ENCODE data around the gene LTBP1. TPM values are rescaled to one million over a fixed set of nuclear protein-coding genes. Genes with fewer than 3 reads are reported as not detected.
A peak's percentile ranks its signal among the peaks of the same experiment; 100 is the strongest.

LTBP1 gene
- total and polyA plus RNA-seq, 4 donors, result 5.8 to 57.6 (median 10.2) TPM

GRCh38 chr2:33339269-33339668 is 392.5 kb downstream of the LTBP1 start:
- DNase-seq (ENCODE audit: low spot score), result no peak
- Histone ChIP-seq H3K36me3 (ENCODE audit: control insufficient read depth in 4 of 4, insufficient read depth in 3 of 4, low read depth in 1 of 4, low read length in 3 of 4) (peaks cover 0 to 2% (median 0%) of the 10 kb centered on the region in 4 donors), H3K4me1 (ENCODE audit: control insufficient read depth in 4 of 4, insufficient read depth in 4 of 4, low read length in 3 of 4) (no peaks in the 10 kb centered on the region), H3K27me3 (ENCODE audit: control insufficient read depth in 4 of 4, insufficient read depth in 4 of 4, low read length in 3 of 4) (no peaks in the 10 kb centered on the region), H3K4me3 (ENCODE audit: low read depth in 1 of 3, low read length in 3 of 3) (no peak overlapping the region), H3K9me3 (ENCODE audit: control insufficient read depth in 4 of 4, low read length in 3 of 4) (no peaks in the 10 kb centered on the region), H3K27ac (ENCODE audit: low read depth in 1 of 2, low read length in 2 of 2) (no peak overlapping the region), H3K9ac (ENCODE audit: low read depth in 1 of 2, low read length in 2 of 2) (no peak overlapping the region)
- no peak for TF ChIP-seq RAD21 (IDR thresholded peaks at IDR 0.05)
- no peak for TF ChIP-seq NR2F2 (IDR thresholded peaks at IDR 0.05)
- no peak for TF ChIP-seq MAX (IDR thresholded peaks at IDR 0.05)
- no peak for TF ChIP-seq CTCF (IDR thresholded peaks at IDR 0.05; ENCODE audit: low read depth, low read length, missing input control)
- no peak for TF ChIP-seq EGR1 (IDR thresholded peaks at IDR 0.05; ENCODE audit: low read depth in 2 of 2)
- no peak for TF ChIP-seq JUND (IDR thresholded peaks at IDR 0.05)
- WGBS, result 86% methylated on average over 5 of the region's 5 CpGs

- Histone ChIP-seq H3K36me3 (ENCODE audit: control insufficient read depth in 4 of 4, insufficient read depth in 3 of 4, low read depth in 1 of 4, low read length in 3 of 4) (peaks cover 0 to 5% (median 0%) of the 10 kb centered on the region in 4 donors), H3K4me3 (ENCODE audit: low read depth in 1 of 3, low read length in 3 of 3) (no peak overlapping the region), H3K27me3 (ENCODE audit: control insufficient read depth in 4 of 4, insufficient read depth in 4 of 4, low read length in 3 of 4) (no peaks in the 10 kb centered on the region), H3K9me3 (ENCODE audit: control insufficient read depth in 4 of 4, low read length in 3 of 4) (no peaks in the 10 kb centered on the region), H3K4me1 (ENCODE audit: control insufficient read depth in 4 of 4, insufficient read depth in 4 of 4, low read length in 3 of 4) (peaks cover 0 to 3% (median 0%) of the 10 kb centered on the region in 4 donors), H3K9ac (ENCODE audit: low read depth in 1 of 2, low read length in 2 of 2) (no peak overlapping the region), H3K27ac (ENCODE audit: low read depth in 1 of 2, low read length in 2 of 2) (no peak overlapping the region)
- no peak for TF ChIP-seq HNF4A (conservative IDR thresholded peaks at IDR 0.05)
- TF ChIP-seq RAD21 (IDR thresholded peaks at IDR 0.05), result peak in 1 of 2 donors; percentile 25
- no peak for TF ChIP-seq FOXA2 (IDR thresholded peaks at IDR 0.05)
- no peak for TF ChIP-seq YY1 (IDR thresholded peaks at IDR 0.05)
- peak; percentile 14 for TF ChIP-seq SP1 (IDR thresholded peaks at IDR 0.05)
- no peak for TF ChIP-seq TAF1 (conservative IDR thresholded peaks at IDR 0.05)
- TF ChIP-seq REST (IDR thresholded peaks at IDR 0.05), result no peak
- TF ChIP-seq ZBTB33 (IDR thresholded peaks at IDR 0.05), result no peak
- peak; percentile 40 to 52 for TF ChIP-seq RXRA (IDR thresholded peaks at IDR 0.05)
- TF ChIP-seq NR2F2 (IDR thresholded peaks at IDR 0.05), result peak; percentile 94
- TF ChIP-seq EGR1 (IDR thresholded peaks at IDR 0.05; ENCODE audit: low read depth in 2 of 2), result no peak
- no peak for TF ChIP-seq ATF3 (IDR thresholded peaks at IDR 0.05)
- TF ChIP-seq JUND (IDR thresholded peaks at IDR 0.05), result no peak
- 77% methylated on average over 6 of the region's 6 CpGs for WGBS
- no peak for DNase-seq (ENCODE audit: low spot score)
These were observed 393.5 kb downstream of the LTBP1 start for GRCh38 chr2:33340280-33340679.

Measured in liver (tissue), 9 donors.